ENCODE results near the gene SEMA3E. TPM values are rescaled to one million over a fixed set of nuclear protein-coding genes. Genes with fewer than 3 reads are reported as not detected.

The SEMA3E gene
- total and polyA plus RNA-seq, 8 donors = 0.19 to 9.2 (median 0.93) TPM; not detected in 1

DNA sequence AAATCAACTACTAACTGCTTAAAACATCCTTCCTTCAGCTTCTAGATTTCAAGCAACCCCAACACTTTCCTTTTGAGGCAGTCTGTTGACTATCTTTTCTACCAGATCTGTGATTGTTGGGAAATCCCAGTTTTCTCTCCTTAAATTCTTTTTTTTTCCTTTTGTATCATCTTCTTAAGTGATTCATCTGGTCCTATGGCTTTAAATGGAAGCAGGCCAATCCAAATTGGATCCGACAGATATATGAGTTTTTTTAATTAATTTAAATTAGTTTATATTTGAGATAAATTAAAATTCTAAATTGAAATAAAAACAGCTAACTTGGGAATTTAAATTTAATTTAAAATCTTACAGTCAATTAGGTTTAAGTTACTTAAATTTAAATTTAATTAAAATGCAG, 335.0 kb downstream of the SEMA3E start:
- Histone ChIP-seq H3K4me1 (no peaks in the 10 kb centered on the region), H3K27me3 (no peaks in the 10 kb centered on the region), H3K27ac (no peak overlapping the region), H3K9me3 (no peaks in the 10 kb centered on the region), H3K4me3 (no peak overlapping the region), H3K36me3 (no peaks in the 10 kb centered on the region)
- no peak for TF ChIP-seq POLR2A (IDR thresholded peaks at IDR 0.05)
- TF ChIP-seq EP300 (IDR thresholded peaks at IDR 0.05) = no peak
- TF ChIP-seq, protein P1, sequence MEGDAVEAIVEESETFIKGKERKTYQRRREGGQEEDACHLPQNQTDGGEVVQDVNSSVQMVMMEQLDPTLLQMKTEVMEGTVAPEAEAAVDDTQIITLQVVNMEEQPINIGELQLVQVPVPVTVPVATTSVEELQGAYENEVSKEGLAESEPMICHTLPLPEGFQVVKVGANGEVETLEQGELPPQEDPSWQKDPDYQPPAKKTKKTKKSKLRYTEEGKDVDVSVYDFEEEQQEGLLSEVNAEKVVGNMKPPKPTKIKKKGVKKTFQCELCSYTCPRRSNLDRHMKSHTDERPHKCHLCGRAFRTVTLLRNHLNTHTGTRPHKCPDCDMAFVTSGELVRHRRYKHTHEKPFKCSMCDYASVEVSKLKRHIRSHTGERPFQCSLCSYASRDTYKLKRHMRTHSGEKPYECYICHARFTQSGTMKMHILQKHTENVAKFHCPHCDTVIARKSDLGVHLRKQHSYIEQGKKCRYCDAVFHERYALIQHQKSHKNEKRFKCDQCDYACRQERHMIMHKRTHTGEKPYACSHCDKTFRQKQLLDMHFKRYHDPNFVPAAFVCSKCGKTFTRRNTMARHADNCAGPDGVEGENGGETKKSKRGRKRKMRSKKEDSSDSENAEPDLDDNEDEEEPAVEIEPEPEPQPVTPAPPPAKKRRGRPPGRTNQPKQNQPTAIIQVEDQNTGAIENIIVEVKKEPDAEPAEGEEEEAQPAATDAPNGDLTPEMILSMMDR (IDR thresholded peaks at IDR 0.05) = no peak
- no peak for TF ChIP-seq POLR2AphosphoS5 (IDR thresholded peaks at IDR 0.05)
- intact Hi-C loops (cut with DNase I; ENCODE audit: low total_unique reads) = no loop called here
- 78 to 95% (median 91%) methylated on average over 1 of the region's 1 CpG for WGBS, 5 donors
- DNase-seq = no peak

Small RNAs within 50 kb of the gene (small RNA-seq; reads per million reads assigned to genes)
- gene AC079987.1 = 0 reads per million in 4 donors
